ENCODE results near the gene EPDR1. TPM values are rescaled to one million over a fixed set of nuclear protein-coding genes. Genes with fewer than 3 reads are reported as not detected.

The EPDR1 gene
- total RNA-seq: 1 to 10 TPM; 1.1 to 1.4 TPM
- 3.0 TPM for polyA plus RNA-seq

- Mint-ChIP-seq H3K4me3 (peak within 1 kb of the TSS; percentile 24 to 88 (median 79)), H3K4me1 (peaks cover 15 to 35% (median 20%) of the 10 kb centered on the region in 3 donors), H3K9me3 (peaks cover 0 to 6% (median 3%) of the 10 kb centered on the region in 5 donors), H3K27me3 (peaks cover 35 to 87% of the 10 kb centered on the region in 2 donors), H3K27ac (peak within 1 kb of the TSS in 3 of 8 donors; percentile 19 to 70 (median 59)), H3K36me3 (no peaks in the 10 kb centered on the region)
- DNase-seq: peak in 1 of 5 donors; percentile 31
- peaks cover 8% of the 10 kb centered on the region for H3K27me3 ChIP-seq (ENCODE audit: insufficient read depth, low read length, poor library complexity, severe bottlenecking)
- H3K36me3 ChIP-seq (ENCODE audit: insufficient read depth, low read length): no peaks in the 10 kb centered on the region
- no peaks in the 10 kb centered on the region for H3K9me3 ChIP-seq (ENCODE audit: low read length)
- H3K27ac ChIP-seq (ENCODE audit: low read depth, low read length): no peak within 1 kb of the TSS
- no peak within 1 kb of the TSS for H3K4me3 ChIP-seq (ENCODE audit: low read length)
- ChIA-PET CTCF (interaction anchor here (1.4 kb wide), 1 partner anchor 12 kb away, joined by 3 read pairs; no protein-coding TSS in a partner anchor), POLR2A (no interaction called here)
- H3K4me1 ChIP-seq (ENCODE audit: insufficient read depth, low read length): no peaks in the 10 kb centered on the region
Measured at GRCh38 chr7:37920305-37920848, at the start of gene EPDR1. TSS of gene EPDR1 (plus strand) at chr7:37920640. CDS start at chr7:37920940, 300 bp downstream.

GRCh38 chr7:37882086-37882485 lies 38.4 kb upstream of the EPDR1 start:
- H3K4me1 Mint-ChIP-seq: no peaks in the 10 kb centered on the region
- H3K27ac Mint-ChIP-seq: no peak overlapping the region
- H3K4me3 Mint-ChIP-seq: no peak overlapping the region
- Histone ChIP-seq H3K9me3 (ENCODE audit: low read length) (no peaks in the 10 kb centered on the region), H3K4me3 (ENCODE audit: low read length) (no peak overlapping the region), H3K27ac (ENCODE audit: low read depth, low read length) (no peak overlapping the region), H3K36me3 (ENCODE audit: insufficient read depth, low read length) (no peaks in the 10 kb centered on the region), H3K4me1 (ENCODE audit: insufficient read depth, low read length) (no peaks in the 10 kb centered on the region), H3K27me3 (ENCODE audit: insufficient read depth, low read length, poor library complexity, severe bottlenecking) (no peaks in the 10 kb centered on the region)
- POLR2A ChIA-PET: no interaction called here
- peaks cover 0 to 2% (median 0%) of the 10 kb centered on the region in 5 donors for H3K9me3 Mint-ChIP-seq
- H3K27me3 Mint-ChIP-seq: peaks cover 4 to 12% of the 10 kb centered on the region in 2 donors
- H3K36me3 Mint-ChIP-seq: no peaks in the 10 kb centered on the region
- no peak for DNase-seq
- CTCF ChIA-PET: no interaction called here

GRCh38 chr7:37893359-37893758 lies 27.1 kb upstream of the EPDR1 start:
- no peak overlapping the region for H3K4me3 Mint-ChIP-seq
- POLR2A ChIA-PET: no interaction called here
- CTCF ChIA-PET: no interaction called here

GRCh38 chr7:37894671-37895070 lies 25.8 kb upstream of the EPDR1 start:
- DNase-seq: no peak

More at GRCh38 chr7:37893359-37893758, 27.1 kb upstream of the EPDR1 start:
- Histone ChIP-seq H3K27me3 (ENCODE audit: insufficient read depth, low read length, poor library complexity, severe bottlenecking) (no peaks in the 10 kb centered on the region), H3K9me3 (ENCODE audit: low read length) (no peaks in the 10 kb centered on the region), H3K36me3 (ENCODE audit: insufficient read depth, low read length) (no peaks in the 10 kb centered on the region), H3K27ac (ENCODE audit: low read depth, low read length) (no peak overlapping the region), H3K4me1 (ENCODE audit: insufficient read depth, low read length) (no peaks in the 10 kb centered on the region), H3K4me3 (ENCODE audit: low read length) (no peak overlapping the region)
- H3K4me1 Mint-ChIP-seq: no peaks in the 10 kb centered on the region
- DNase-seq: no peak
- peaks cover 0 to 5% (median 0%) of the 10 kb centered on the region in 5 donors for H3K9me3 Mint-ChIP-seq
- H3K27ac Mint-ChIP-seq: no peak overlapping the region
- H3K27me3 Mint-ChIP-seq: peaks cover 11 to 26% of the 10 kb centered on the region in 2 donors
- H3K36me3 Mint-ChIP-seq: peaks cover 0 to 1% (median 0%) of the 10 kb centered on the region in 3 donors

GRCh38 chr7:37899712-37900247 lies 20.7 kb upstream of the EPDR1 start:
- DNase-seq: no peak
- ChIA-PET POLR2A (no interaction called here), CTCF (no interaction called here)
- H3K36me3 Mint-ChIP-seq: peaks cover 0 to 1% (median 0%) of the 10 kb centered on the region in 3 donors
- Histone ChIP-seq H3K36me3 (ENCODE audit: insufficient read depth, low read length) (no peaks in the 10 kb centered on the region), H3K27me3 (ENCODE audit: insufficient read depth, low read length, poor library complexity, severe bottlenecking) (no peaks in the 10 kb centered on the region), H3K4me3 (ENCODE audit: low read length) (no peak overlapping the region), H3K9me3 (ENCODE audit: low read length) (no peaks in the 10 kb centered on the region), H3K4me1 (ENCODE audit: insufficient read depth, low read length) (no peaks in the 10 kb centered on the region), H3K27ac (ENCODE audit: low read depth, low read length) (no peak overlapping the region)
- H3K27ac Mint-ChIP-seq: no peak overlapping the region
- peaks cover 0 to 3% (median 0%) of the 10 kb centered on the region in 3 donors for H3K4me1 Mint-ChIP-seq
- peaks cover 0 to 3% (median 0%) of the 10 kb centered on the region in 5 donors for H3K9me3 Mint-ChIP-seq
- H3K27me3 Mint-ChIP-seq: peaks cover 5 to 13% of the 10 kb centered on the region in 2 donors
- no peak overlapping the region for H3K4me3 Mint-ChIP-seq

More at GRCh38 chr7:37894671-37895070, 25.8 kb upstream of the EPDR1 start:
- H3K36me3 Mint-ChIP-seq: peaks cover 0 to 1% (median 0%) of the 10 kb centered on the region in 3 donors
- Histone ChIP-seq H3K9me3 (ENCODE audit: low read length) (no peaks in the 10 kb centered on the region), H3K4me3 (ENCODE audit: low read length) (no peak overlapping the region), H3K36me3 (ENCODE audit: insufficient read depth, low read length) (no peaks in the 10 kb centered on the region), H3K27ac (ENCODE audit: low read depth, low read length) (no peak overlapping the region), H3K27me3 (ENCODE audit: insufficient read depth, low read length, poor library complexity, severe bottlenecking) (no peaks in the 10 kb centered on the region), H3K4me1 (ENCODE audit: insufficient read depth, low read length) (no peaks in the 10 kb centered on the region)
- ChIA-PET POLR2A (no interaction called here), CTCF (no interaction called here)
- no peak overlapping the region for H3K4me3 Mint-ChIP-seq
- peak overlapping the region in 1 of 8 donors; percentile 44 for H3K27ac Mint-ChIP-seq
- no peaks in the 10 kb centered on the region for H3K4me1 Mint-ChIP-seq
- H3K9me3 Mint-ChIP-seq: peaks cover 0 to 5% (median under 1%) of the 10 kb centered on the region in 5 donors
- peaks cover 11 to 26% of the 10 kb centered on the region in 2 donors for H3K27me3 Mint-ChIP-seq

- ChIA-PET CTCF (interaction anchor here (1.6 kb wide), 1 partner anchor 473 kb away, joined by 4 read pairs; no protein-coding TSS in a partner anchor), POLR2A (no interaction called here)
- Histone ChIP-seq H3K27me3 (ENCODE audit: insufficient read depth, low read length, poor library complexity, severe bottlenecking) (no peaks in the 10 kb centered on the region), H3K27ac (ENCODE audit: low read depth, low read length) (no peak overlapping the region), H3K4me3 (ENCODE audit: low read length) (no peak overlapping the region), H3K36me3 (ENCODE audit: insufficient read depth, low read length) (no peaks in the 10 kb centered on the region), H3K9me3 (ENCODE audit: low read length) (no peaks in the 10 kb centered on the region), H3K4me1 (ENCODE audit: insufficient read depth, low read length) (no peaks in the 10 kb centered on the region)
- Mint-ChIP-seq H3K27ac (no peak overlapping the region), H3K36me3 (peaks cover 0 to 1% (median 0%) of the 10 kb centered on the region in 3 donors), H3K4me1 (peaks cover 0 to 3% (median 0%) of the 10 kb centered on the region in 3 donors), H3K9me3 (peaks cover 0 to 3% (median 0%) of the 10 kb centered on the region in 5 donors), H3K27me3 (peaks cover 7 to 8% of the 10 kb centered on the region in 2 donors), H3K4me3 (no peak overlapping the region)
- DNase-seq: no peak
Measured at GRCh38 chr7:37901236-37901827, 19.1 kb upstream of the EPDR1 start.

- Histone ChIP-seq H3K4me1 (ENCODE audit: insufficient read depth, low read length) (no peaks in the 10 kb centered on the region), H3K27me3 (ENCODE audit: insufficient read depth, low read length, poor library complexity, severe bottlenecking) (no peaks in the 10 kb centered on the region), H3K36me3 (ENCODE audit: insufficient read depth, low read length) (no peaks in the 10 kb centered on the region), H3K27ac (ENCODE audit: low read depth, low read length) (no peak overlapping the region), H3K9me3 (ENCODE audit: low read length) (no peaks in the 10 kb centered on the region), H3K4me3 (ENCODE audit: low read length) (no peak overlapping the region)
- Mint-ChIP-seq H3K9me3 (peaks cover 0 to 3% (median 0%) of the 10 kb centered on the region in 5 donors), H3K4me3 (no peak overlapping the region), H3K27ac (no peak overlapping the region), H3K36me3 (peaks cover 0 to 1% (median 0%) of the 10 kb centered on the region in 3 donors), H3K27me3 (peaks cover 7 to 10% of the 10 kb centered on the region in 2 donors), H3K4me1 (peaks cover 0 to 3% (median 0%) of the 10 kb centered on the region in 3 donors)
- DNase-seq: no peak
- ChIA-PET CTCF (interaction anchor here (1.6 kb wide), 1 partner anchor 472 kb away, joined by 4 read pairs; no protein-coding TSS in a partner anchor), POLR2A (no interaction called here)
Measured at GRCh38 chr7:37901890-37902524, 18.4 kb upstream of the EPDR1 start.

All from CD8-positive, alpha-beta memory T cell (primary cell).